PC-3 (cell line): Measurements from ENCODE around the gene ARID1A. TPM values are rescaled to one million over a fixed set of nuclear protein-coding genes. Genes with fewer than 3 reads are reported as not detected.
A peak's percentile ranks its signal among the peaks of the same experiment; 100 is the strongest.

Experiments
- ATAC-seq: fragments of 200-7000 bp; cut with Tn5 transposase; 2 replicates; pipeline ENCODE4 v1.9.1; 2020; ENCODE audit warnings: mild to moderate bottlenecking, moderate library complexity
- BruUV-seq: library from RNA; stranded (reverse); fragments of 400-500 nt; replicated peaks from 2 replicates; lab custom pipeline; 2021; lab: Mats Ljungman, UMichigan
- CTCF ChIA-PET: fragments of 300-600 bp; sonication (Branson Sonifier 250); formaldehyde crosslinking; loops from one replicate; lab custom pipeline; 2022; ENCODE audit warnings: antibody characterized with exemption; lab: Charles Lee
- POLR2A ChIA-PET: fragments of 300-600 bp; sonication (Branson Sonifier 250); formaldehyde crosslinking; loops from one replicate; lab custom pipeline; 2022; ENCODE audit warnings: antibody characterized with exemption; ENCODE audit not compliant: unreplicated experiment; lab: Charles Lee
- DNase-seq: peaks from one replicate; pipeline ENCODE4 v3.0.0-alpha.2; 2015
- H2AFZ ChIP-seq: fragments of 300-600 bp; sonication (generic); 2 replicates; pipeline ENCODE4 v1.6.0; 2016; ENCODE audit warnings: antibody characterized with exemption, low read length
- H3F3A ChIP-seq: fragments of 300-600 bp; sonication (generic); one replicate; pipeline ENCODE4 v1.6.0; 2017; ENCODE audit warnings: antibody characterized with exemption, low read length, control low read depth, mild to moderate bottlenecking; ENCODE audit not compliant: unreplicated experiment
- H3K27ac ChIP-seq: fragments of 300-600 bp; sonication (generic); 2 replicates; pipeline ENCODE4 v1.5.1; 2016; ENCODE audit warnings: mild to moderate bottlenecking, low read length
- H3K27me3 ChIP-seq: fragments of 300-600 bp; sonication (generic); 2 replicates; pipeline ENCODE4 v1.6.1; 2016; ENCODE audit warnings: low read length, mixed read lengths
- H3K36me3 ChIP-seq: fragments of 300-600 bp; sonication (generic); 2 replicates; pipeline ENCODE4 v1.6.1; 2016; ENCODE audit warnings: low read depth, mixed run types, low read length, mixed read lengths
- H3K4me1 ChIP-seq: fragments of 300-600 bp; sonication (generic); 2 replicates; pipeline ENCODE4 v1.5.1; 2016; ENCODE audit warnings: low read length; ENCODE audit not compliant: insufficient read depth
- H3K4me2 ChIP-seq: fragments of 300-600 bp; sonication (generic); 2 replicates; pipeline ENCODE4 v1.6.0; 2016; ENCODE audit warnings: low read length
- H3K4me3 ChIP-seq: fragments of 300-600 bp; sonication (generic); 2 replicates; pipeline ENCODE4 v1.5.1; 2016; ENCODE audit warnings: mild to moderate bottlenecking, low read length, mixed read lengths
- H3K79me2 ChIP-seq: fragments of 300-600 bp; sonication (generic); 2 replicates; pipeline ENCODE4 v1.6.1; 2017; ENCODE audit warnings: low read length, mixed read lengths
- H3K9ac ChIP-seq: fragments of 300-600 bp; sonication (generic); 2 replicates; pipeline ENCODE4 v1.6.0; 2016; ENCODE audit warnings: mild to moderate bottlenecking, low read length
- H3K9me2 ChIP-seq: fragments of 300-600 bp; sonication (generic); replicated peaks from 2 replicates; pipeline ENCODE4 v1.6.1; 2016; ENCODE audit warnings: mixed run types, low read length, mixed read lengths
- H3K9me3 ChIP-seq: fragments of 300-600 bp; sonication (generic); 2 replicates; pipeline ENCODE4 v1.6.1; 2016; ENCODE audit warnings: low read length, mixed read lengths
- H4K20me1 ChIP-seq: fragments of 300-600 bp; sonication (generic); 2 replicates; pipeline ENCODE4 v1.6.1; 2016; ENCODE audit warnings: low read length, mixed read lengths
- CTCF ChIP-seq: fragments of 300-600 bp; sonication (generic); conservative IDR thresholded peaks from 2 replicates; pipeline ENCODE4 v1.5.1; 2017; ENCODE audit warnings: antibody characterized with exemption, low read depth, mild to moderate bottlenecking, low read length
- EZH2 ChIP-seq: fragments of 300-600 bp; sonication (generic); IDR thresholded peaks from one replicate; pipeline ENCODE4 v1.6.1; 2017; ENCODE audit warnings: antibody characterized with exemption, mild to moderate bottlenecking, low read length; ENCODE audit not compliant: unreplicated experiment
- EZH2phosphoT487 ChIP-seq: fragments of 300-600 bp; sonication (generic); IDR thresholded peaks from 2 replicates; pipeline ENCODE4 v1.6.1; 2018; ENCODE audit warnings: mild to moderate bottlenecking, antibody characterized with exemption, low read length, borderline replicate concordance
- intact Hi-C: fragments of 100-400 bp; cut with micrococcal nuclease; formaldehyde crosslinking; loops from 2 replicates; pipeline ENCODE4 v1.9.0; 2023
- total RNA-seq: library from RNA; depleted of rRNA; stranded (reverse); fragments of >200 nt; gene quantifications from 2 replicates; pipeline ENCODE4 v1.2.3, GENCODE V29; 2014; rRNA removed

Gene ARID1A
- total RNA-seq, 1 experiment from 2014 or later, result 43.8 TPM

GRCh38 chr1:26831059-26831458, 135.2 kb downstream of the ARID1A start:
- ChIA-PET POLR2A (no interaction called here), CTCF (no interaction called here)
- no TSS peak for BruUV-seq
- intact Hi-C loops, result no loop called here
- TF ChIP-seq EZH2 (no peak), EZH2phosphoT487 (no peak), CTCF (no peak)
- Histone ChIP-seq H4K20me1 (no peaks in the 10 kb centered on the region), H3K4me1 (peaks cover 24% of the 10 kb centered on the region), H3K4me3 (no peak overlapping the region), H3K9me3 (no peaks in the 10 kb centered on the region), H3K9ac (no peak overlapping the region), H3K36me3 (peaks cover 29% of the 10 kb centered on the region), H3F3A (no peaks in the 10 kb centered on the region), H3K27ac (peak overlapping the region; percentile 44; the same call in 1 of the 2 replicates), H3K9me2 (no peaks in the 10 kb centered on the region), H3K27me3 (no peaks in the 10 kb centered on the region), H3K79me2 (peaks cover 55% of the 10 kb centered on the region), H3K4me2 (peak overlapping the region; percentile 49; the same call in 1 of the 2 replicates), H2AFZ (no peak overlapping the region)
- ATAC-seq, result no peak
- no peak for DNase-seq

Other genes with a start within 250 kb of the ARID1A start
- 822 and 888 TPM in 2 replicates for gene HMGN2, start 223.6 kb upstream of the ARID1A start, total RNA-seq
- 98.2 and 111 TPM in 2 replicates for gene RPS6KA1, start 166.3 kb upstream of the ARID1A start, total RNA-seq
- 6.0 and 8.8 TPM in 2 replicates for gene PIGV, start 91.9 kb downstream of the ARID1A start, total RNA-seq
- 18.1 and 26.9 TPM in 2 replicates for gene ZDHHC18, start 130.7 kb downstream of the ARID1A start, total RNA-seq
- 411 and 577 TPM in 2 replicates for gene SFN, start 167.1 kb downstream of the ARID1A start, total RNA-seq
- 24.6 and 28.2 TPM in 2 replicates for gene GPN2, start 194.3 kb downstream of the ARID1A start, total RNA-seq
- 16.1 and 18.8 TPM in 2 replicates for gene GPATCH3, start 204.5 kb downstream of the ARID1A start, total RNA-seq
- gene NR0B2, start 218.0 kb downstream of the ARID1A start, total RNA-seq, result not detected in 2 replicates
- 149 and 198 TPM in 2 replicates for gene NUDC, start 225.7 kb downstream of the ARID1A start, total RNA-seq